ENCODE data around the gene LYL1.

Gene LYL1

DNA sequence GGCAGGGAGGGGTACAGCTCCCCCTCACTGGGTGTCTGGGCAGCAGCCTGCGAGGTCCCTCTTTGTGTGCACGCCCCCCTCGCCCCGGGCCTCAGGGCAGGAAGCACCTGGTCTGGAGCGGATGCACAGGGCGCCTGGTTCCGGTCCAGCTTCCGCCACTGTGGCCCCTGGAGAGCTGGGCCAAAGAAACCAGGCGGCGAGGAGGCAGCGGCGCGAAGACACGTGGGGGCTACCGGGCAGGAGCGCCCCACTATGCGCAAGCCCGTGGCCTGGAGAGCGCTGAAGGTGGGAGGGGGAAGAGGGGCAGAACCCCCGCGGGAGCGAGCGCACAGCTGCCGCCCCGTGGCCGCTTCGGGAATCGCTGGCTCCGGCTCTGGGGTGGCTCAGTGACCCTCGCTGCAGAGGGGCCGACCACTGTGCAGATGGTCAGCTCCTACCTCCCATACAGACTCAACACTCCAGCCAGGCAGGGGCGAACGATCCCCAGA, 1.7 kb upstream of the LYL1 start:
- no peak for DNase-seq

DNA sequence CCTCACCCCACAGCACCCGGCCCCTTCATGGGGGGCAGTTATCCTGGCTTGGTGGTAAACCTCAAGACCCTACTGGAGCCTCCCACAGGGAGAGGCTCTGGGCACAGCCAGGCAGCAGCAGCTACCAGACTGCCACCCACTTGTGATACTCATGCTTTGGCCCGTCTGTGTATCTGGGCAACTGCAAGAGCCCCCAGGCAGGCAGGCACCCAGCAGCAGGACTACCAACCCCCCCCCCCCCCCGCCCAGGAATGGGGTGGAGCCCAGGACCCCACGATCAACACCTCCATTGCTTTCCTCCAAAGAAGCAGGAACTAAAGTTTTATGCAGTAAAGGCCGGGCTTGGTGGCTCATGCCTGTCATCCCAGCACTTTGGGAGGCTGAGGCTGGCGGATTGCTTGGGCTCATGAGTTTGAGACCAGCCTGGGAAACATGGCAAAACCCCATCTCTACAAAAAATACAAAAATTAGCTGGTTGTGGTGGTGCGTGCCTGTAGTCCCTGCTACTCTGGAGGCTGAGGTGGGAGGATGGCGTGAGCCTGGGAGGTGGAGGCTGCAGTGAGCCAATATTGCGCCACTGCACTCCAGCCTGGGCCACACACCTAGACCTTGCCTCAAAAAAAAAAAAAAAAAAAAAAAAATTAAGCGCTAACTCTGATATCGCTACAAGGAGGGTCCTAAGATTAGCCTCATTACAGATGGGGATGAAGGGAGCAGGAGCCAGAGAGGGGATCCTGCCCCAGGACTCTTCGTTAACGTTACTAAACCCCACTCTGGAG, 1.1 kb upstream of the LYL1 start:
- no peak for DNase-seq

DNA sequence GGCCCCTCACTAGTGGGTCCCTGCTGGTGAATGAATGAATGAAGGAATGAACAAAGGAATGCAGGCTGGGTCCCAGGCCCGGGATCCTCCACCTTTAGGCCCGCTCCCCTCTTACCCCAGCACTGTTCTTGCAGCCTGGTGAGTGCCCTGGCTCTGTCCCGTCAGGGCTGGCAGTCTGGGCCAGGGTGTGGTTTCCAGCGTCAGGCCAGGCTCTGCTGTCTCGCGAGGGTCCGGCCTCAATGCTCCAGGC, 317 bp downstream of the LYL1 start:
- DNase-seq = no peak

DNA sequence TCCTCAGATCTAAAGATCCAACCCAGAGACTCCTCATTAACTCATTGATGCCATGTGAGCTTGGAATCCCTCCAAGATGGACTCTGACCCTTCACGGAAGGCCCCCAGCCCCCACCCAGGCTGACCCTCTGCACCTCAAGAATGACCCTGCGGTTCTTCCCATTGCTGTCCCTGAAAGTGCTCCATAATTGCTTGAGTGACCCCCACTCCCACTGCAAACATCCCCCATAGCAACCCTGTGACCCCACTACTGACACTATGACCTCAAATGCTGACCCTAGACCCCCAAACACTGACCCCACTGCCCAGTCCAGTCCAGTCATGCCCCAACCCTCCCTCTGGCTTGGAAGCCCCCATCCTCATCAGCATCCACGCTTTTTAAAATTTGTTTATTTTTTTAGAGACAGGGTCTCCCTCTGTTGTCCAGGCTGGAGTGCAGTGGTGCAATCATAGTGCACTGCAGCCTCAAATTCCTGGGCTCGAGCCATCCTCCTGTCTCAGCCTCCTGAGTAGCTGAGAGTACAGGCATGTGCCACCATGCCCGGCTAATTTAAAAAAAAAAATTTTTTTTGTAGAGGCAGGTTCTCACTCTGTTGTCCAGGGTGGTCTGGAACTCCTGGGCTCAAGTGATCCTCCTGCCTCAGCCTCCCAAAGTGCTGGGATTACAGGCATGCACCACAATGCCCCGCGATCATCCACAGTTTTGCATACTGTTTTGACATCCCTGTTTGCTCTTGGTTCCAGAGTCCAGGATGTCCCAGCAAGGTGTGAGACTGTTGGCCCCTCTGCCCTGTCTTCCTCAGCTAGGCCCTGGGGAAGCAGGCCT, 855 bp downstream of the LYL1 start:
- no peak for DNase-seq

DNA sequence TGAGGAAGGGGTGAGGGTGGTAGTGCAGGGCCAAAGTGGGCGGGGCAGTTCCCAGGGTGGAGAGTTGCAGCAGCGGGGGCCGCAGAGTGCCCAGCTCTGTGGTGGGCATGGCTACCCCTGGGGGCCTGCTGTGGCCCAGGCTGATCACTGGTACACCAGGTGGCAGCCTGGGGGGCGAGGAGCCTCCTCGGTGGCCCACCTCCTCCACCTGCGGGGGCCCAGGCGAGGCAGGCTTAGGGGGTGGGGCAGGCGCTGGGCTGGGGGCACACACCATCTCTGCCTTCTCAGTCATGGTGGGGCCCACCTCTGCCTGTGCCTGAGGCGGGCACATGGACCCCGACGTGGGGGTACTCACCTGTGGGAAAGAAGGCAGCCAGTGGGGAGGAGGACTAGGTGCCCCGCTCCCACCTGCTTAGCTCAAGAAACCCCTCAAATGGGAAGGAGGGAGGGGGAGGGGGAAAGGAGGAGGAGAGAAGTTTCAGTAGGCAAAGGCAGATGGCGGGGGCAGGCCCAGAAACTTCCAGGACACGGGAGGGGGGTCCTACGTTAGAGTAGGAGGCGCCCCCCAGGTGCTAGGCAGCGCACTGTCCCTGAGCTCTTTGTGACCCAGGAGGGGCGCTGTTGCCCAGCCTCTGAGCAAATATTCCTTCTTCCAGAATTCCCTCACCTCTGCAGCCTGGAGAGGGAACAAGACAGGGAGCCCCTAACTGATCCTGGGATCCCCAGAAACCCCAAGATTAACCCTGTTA, 1.6 kb downstream of the LYL1 start:
- no peak for DNase-seq

DNA sequence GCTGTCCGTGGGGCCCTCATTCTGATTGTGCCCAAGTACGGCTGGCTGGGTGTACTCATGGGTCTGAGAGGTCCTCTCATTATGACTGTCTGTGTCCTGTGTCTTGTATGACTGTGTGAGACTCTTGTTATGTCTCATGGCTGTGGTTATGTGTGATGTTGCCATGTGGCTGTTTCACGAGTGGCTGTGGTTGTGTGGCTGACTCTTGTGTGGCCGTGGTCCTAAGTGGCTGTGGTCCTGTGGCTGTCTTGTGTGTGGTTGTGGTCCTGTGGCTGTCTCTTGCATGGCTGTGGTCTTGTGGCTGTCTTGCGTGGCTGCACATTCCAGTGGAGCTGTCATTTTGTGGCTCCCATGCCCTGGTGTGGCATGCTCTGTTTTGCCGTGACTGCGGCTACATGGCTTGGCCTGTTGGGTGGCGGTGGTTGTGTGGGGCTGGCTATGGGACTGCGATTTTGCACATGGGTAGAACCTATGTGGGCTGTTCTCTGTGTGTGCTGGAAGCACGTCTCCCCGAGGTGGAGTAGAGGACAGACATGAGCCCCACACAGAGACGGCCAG, 2.5 kb downstream of the LYL1 start:
- no peak for DNase-seq

DNA sequence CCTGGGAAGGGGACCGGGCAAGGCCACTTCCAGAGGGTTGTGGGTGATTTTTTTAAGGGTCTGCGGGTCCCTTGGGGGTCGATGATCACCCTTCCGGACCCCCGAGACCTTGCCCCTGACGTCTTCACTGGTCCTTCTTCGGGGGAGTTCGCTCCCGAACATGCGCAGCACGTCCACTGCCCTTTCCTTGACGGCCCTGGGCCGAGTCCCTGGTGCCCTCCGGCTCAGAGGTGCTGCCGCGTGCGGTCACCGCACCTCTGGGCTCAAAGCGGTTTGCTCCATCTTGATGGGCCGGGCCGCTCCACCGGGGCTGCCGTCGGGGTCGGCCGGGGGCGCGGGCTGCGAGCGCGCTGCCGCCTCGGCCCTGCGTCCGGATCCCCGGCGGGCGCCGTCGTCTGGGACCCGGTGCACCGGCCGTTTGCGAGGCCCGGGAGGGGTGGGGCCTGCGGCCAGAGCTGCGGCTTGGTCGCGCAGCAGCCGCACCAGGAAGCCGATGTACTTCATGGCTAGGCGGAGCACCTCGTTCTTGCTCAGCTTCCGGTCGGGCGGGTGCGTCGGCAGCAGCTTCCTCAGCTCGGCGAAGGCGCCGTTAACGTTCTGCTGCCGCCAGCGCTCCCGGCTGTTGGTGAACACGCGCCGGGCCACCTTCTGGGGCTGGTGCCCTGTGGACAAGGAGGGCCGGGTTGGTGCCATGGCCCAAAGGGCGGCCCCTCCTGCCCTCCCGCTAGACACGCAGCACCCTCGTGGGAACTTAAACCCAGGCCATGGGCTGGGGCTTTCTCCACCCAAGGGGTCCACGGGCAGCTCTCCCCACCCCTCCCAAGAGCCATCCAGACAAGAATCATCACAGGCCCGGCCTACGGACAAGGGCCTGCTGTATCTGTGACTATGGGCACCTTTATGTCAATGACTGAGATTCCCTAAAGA, 3.3 kb downstream of the LYL1 start:
- no peak for DNase-seq

DNA sequence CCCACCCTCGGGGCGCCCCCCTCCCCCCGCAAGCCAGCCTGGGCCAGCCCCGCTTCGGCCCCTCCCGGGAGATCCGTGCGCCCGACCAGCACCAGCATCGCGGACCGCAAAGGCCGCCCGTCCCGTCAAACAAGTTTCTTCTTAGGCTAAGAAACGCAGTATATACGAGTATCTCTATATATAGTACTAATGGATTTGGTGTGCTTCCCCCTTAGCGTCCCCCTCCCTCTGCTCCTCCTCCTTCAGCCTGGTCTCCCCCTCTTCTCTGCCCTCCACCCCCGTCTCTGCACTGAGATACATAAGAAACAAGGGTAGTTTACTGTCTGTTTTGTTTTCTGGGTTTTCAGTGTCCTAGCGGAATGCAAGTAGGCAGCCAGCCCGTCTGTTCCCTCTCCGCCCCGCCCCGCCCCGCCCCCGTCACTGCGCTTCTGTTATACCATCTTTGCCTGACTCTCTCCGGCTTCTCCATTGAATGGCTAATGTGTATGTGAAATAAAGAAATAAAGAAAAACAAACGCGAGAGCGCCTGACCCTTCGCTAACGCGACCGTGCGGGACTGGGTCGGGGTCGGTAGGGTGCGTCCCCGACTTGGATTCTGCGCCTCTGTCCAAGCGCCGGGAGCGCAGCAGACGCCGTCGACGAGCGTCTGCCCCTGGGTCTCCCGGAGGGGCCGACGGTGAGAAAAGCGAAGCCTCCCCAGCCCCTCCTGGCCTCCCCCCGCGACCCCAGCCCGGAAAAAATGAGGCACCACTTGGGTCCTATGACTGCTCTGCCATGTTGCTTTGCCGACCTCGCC, 4.2 kb downstream of the LYL1 start:
- DNase-seq = no peak

DNA sequence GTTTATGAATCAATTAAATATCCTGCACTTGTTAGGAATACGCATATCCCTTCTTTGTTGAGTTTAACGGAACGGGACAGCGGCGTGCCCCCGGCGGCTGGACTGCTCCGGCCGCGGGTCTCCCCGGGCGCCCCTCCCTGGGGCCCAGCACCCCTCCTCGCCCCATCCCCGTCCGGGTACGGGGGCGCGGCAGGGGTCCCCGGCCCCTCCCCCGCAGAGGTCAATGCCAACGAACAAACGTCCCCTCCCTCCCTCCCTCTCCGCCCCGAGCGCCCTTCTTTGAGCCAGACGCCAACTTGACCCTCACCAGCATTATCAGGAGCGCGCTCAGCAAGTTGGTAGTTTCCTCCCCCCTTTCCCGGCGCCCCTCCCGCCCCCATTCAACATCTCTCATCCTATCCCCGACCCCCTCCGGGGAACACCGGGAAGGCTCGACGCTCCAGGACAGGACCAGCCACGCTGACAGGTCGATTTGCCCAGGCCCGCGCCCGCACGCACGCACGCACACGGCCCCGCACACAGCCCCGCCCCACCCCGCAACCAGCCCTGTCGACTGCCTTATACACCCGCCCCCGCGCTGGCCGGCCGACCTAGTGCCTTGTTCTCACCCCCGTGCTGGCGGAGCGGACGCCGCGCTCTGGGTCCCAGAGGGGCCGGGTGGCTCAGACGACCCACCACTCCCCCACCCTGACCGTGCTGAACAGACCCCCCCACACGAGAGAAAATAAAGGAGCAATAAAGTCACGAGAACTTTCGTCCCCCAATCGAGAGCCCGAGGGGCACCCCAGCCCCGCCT, 5.0 kb downstream of the LYL1 start:
- DNase-seq = no peak

DNA sequence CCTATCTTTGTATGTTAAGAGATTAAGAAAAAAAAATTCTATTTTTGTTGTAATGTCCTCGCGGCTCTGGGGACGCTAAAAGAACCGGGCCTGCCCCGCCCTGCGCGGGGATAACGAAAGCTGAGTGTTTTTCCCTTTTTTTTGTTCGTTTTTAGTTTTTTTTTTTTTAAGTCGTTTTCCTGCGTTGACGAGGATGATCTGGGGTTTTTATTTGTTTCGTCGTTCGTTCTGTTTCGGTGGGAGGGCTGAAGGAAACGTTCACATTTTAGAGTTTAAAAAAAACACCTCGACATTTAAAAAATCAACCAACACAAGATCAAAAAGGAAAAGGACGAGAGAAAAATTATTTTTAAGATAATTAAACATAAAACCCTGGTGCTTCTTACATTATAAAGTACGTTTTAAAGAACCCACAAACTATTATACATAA, 5.6 kb downstream of the LYL1 start:
- no peak for DNase-seq

DNA sequence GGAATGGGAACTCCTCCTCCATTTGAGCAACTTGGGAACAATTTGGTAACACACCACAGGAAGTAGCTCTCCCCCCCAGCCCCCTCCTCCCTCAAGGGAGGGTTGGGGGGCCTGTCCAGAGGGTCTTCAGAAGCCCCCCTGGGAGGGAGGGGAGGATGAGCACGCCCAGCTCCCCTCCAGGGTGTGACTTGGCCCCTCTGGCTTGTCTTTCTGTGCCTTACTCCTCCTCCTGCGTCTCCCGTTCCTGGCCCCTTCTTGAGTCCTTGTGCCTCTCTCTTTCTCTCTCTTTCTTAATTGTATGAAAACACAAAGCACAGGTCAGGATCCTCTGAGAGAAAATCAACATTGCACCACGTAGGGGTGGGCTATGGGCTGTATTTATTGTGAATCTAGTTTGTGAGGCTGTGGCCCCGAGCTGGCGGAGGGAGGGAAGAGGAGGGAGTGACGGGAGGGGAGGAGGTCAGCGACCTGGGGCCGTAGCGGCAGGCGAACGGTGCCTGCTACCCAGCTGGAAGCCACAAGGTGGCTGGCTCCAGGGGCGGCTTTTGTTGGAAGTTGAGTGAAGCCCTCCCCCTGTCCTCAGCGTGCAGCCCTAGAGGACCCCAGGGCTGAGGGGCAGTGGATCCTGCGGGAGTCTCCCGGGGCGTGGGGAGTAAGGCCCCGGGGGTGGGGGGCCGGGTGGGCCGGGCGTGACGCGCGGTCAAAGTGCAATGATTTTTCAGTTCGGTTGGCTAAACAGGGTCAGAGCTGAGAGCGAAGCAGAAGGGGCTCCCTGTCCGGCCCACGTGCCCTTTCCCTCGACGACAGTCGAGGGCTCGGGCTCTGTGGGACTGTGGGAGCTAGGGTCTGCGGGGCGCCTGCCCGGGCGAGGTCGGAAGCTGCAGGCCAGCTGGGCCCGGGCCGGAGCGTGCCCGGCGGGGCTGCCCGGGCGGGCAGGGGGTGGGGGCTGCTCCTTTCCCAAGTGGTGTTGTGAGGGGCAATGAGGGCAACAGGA, 6.4 kb downstream of the LYL1 start:
- DNase-seq = no peak

DNA sequence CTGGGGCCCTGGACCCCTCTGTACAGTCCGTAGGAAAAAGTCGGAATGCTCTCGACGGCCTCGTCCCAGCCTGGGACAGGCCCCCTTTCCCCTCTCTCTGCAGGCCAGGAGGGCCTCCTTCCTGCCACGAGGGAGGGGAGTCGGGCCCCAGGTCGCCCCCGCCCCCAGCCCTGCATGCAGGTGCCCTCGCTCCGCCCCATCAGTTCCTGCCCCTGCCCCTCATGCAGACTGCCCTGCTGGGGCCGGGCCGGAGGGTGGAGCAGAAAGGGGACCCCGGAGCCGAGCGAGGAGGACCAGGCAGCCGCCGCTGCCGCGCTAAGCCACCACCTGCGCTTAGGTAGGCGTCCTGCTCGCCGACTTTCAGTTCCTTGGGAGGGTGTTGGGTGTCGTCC, 7.3 kb downstream of the LYL1 start:
- no peak for DNase-seq

DNA sequence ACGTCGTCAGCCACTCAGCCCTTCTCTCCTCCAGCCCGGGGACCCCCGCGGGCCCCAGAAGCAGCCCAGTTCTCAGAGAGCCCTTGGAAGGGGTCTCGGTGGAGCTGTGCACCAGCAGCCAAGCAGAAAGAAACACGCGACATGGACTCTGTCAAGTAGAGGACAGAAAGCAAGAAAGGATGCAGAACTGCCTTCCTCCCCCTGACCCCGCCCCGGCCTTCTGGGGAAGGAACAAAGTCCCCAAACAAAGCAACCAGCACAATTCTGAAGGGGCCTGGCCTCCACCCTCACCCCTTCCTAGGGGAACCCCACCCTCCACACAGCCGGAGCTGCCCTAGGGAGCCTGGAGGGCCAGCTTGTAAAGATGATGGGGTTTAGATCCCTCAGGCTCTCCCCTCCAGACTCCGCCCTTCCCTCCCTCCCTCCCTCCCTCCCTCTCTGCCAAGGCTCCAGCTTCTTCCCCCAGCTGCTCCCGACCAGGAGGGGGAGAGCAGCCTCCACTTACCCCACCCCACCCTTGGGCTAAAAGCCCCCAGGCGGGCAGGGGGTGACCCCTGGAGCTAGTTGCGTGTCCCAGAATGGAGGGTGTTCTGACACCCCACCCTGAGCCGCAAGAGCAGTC, 7.8 kb downstream of the LYL1 start:
- no peak for DNase-seq

DNA sequence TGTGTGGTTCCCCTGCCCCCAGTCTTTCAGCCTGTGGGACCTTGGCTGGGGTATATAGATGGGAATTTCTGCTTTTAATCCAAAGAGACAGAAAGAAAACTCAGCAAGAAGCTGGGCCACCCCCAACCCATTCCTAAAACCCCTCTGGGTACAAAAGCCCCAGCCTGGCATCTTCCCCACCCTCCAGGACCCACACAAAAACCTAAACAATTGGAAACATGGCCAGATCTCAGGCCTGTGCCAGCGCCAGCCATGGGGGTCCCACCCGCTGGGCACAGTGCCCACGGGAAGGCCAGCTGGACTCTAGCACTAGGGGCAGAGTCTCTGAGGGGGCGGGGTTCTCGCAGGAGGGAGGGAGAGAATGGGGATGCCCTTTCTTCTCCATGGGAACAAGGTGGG, 8.6 kb downstream of the LYL1 start:
- DNase-seq = no peak

DNA sequence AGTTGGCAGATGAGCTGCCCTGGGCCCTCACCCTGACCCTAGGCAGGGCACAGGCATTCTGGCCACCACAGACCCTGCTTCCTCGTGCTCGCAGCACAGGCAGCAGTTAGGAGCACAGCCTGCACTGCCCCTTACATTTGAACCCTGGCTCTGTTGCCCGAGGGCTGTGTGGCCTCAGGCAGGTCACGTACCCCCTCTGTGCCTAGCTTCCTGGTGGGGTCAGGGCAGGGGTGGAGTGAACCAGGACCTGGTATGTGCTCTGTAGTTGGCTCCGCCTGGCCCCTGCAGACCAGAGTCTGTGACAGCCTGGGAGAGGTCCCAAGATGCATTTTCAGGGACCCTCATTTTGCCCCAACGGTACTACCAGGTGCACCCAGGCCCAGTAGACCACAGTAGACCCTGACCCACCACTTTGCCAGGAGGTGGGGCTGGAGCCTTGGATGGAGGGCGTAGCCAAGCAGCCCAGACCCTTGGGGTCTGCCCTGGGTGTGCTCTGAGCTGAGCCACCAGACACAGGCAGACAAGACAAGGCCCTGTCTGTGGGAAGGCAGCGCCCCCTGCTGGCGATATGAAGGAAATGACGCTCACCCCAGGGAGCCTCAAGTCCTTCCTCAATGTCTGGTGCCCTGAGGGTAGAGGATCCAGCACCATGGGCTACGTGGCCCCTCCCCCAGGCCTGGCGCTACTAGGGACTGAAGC, 9.1 kb downstream of the LYL1 start:
- peak; percentile 68 for DNase-seq

DNA sequence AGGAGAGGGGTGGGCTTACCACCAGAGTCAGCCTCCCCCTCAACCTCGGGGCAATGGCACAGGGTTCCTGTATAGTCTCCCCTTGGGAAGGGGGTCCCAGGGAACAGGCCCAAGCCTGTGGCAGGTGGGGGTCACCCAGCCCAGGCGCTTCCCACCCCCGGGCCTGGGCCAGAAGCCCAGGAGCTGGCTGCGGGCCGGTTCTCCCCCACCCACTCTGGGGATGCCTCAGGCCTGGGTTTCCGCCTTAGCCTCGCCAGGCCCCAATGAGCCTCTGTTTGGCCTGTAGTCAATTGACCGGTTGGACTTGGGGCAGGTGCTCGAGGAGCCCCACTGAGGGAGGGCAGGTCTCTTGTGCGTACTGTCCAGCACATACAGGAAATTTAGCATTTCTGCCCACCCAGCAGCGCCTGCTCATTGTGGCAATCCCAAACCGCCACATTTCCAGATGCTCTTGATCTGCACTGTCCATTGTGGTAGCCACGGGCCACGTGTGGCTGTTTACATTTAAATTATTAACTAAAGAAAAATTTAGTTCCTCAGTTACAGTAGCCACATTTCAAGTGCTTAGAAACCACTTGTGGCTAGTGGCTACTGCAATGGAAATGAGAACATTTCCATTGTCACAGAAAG, 9.9 kb downstream of the LYL1 start:
- DNase-seq = no peak

DNA sequence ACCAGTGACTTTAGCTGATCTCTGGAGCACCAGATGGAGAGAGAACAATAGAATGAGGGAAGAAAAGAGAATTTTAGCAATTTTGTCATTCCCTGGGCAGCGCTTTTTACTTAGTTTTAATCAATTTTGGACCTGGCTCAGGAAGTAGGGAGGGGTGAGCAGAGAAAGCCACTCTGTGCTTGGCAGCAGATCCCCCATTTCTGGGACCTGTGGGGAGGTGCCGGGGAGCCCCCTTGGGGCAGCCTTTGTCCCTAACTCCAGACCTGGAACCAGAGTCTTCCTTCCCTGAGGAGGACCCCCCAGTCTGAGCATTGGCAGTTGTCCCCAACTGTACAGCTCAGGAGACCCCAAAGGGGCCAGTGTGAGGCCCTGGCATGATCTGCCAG, 10.5 kb downstream of the LYL1 start:
- DNase-seq = no peak

All from NCI-H446 treated with DMSO at 0.1 percent for 48 hours (cell line).